Activated CD4-positive, alpha-beta memory T cell treated with anti-CD3 and anti-CD28 coated beads, Interleukin-2, amount 10 ng/mL, durations not matched to agents 7 days and 5 days (primary cell): ENCODE measurements around the gene PCNT. TPM values are rescaled to one million over a fixed set of nuclear protein-coding genes. Genes with fewer than 3 reads are reported as not detected.
A peak's percentile ranks its signal among the peaks of the same experiment; 100 is the strongest.

Experiments used
- CTCF ChIA-PET: fragments of 350-600 bp; sonication (Branson Sonifier 250); formaldehyde crosslinking; loops from one replicate; lab custom pipeline; 2021; ENCODE audit warnings: antibody characterized with exemption, inconsistent platforms; lab: Charles Lee
- POLR2A ChIA-PET: fragments of 350-600 bp; sonication (Branson Sonifier 250); formaldehyde crosslinking; loops from one replicate; lab custom pipeline; 2021; ENCODE audit warnings: antibody characterized with exemption; lab: Charles Lee
- DNase-seq: peaks from one replicate; pipeline ENCODE4 v3.0.0-alpha.2; 2020
- H3K27ac Mint-ChIP-seq: one replicate; pipeline ENCODE4 v1.8.0; 2021; ENCODE audit warnings: mild to moderate bottlenecking, mixed read lengths
- H3K27me3 Mint-ChIP-seq: one replicate; pipeline ENCODE4 v1.8.0; 2021; ENCODE audit warnings: mixed read lengths
- H3K36me3 Mint-ChIP-seq: one replicate; pipeline ENCODE4 v1.8.0; 2021; ENCODE audit warnings: low read depth, mixed read lengths
- H3K4me1 Mint-ChIP-seq: one replicate; pipeline ENCODE4 v1.8.0; 2021; ENCODE audit warnings: mixed read lengths
- H3K4me3 Mint-ChIP-seq: one replicate; pipeline ENCODE4 v1.8.0; 2021; ENCODE audit warnings: mild to moderate bottlenecking, mixed read lengths
- H3K9me3 Mint-ChIP-seq: one replicate; pipeline ENCODE4 v1.8.0; 2021; ENCODE audit warnings: mixed read lengths
- total RNA-seq, 2 experiments: library from RNA; stranded (reverse); gene quantifications; one replicate each; pipeline ENCODE4 v1.2.3, GENCODE V29; 2021

Gene PCNT
- total RNA-seq, 2 experiments from 2014 or later, result 63.7 to 63.9 TPM

- H3K36me3 Mint-ChIP-seq, result peaks cover 42% of the 10 kb centered on the region
- H3K27me3 Mint-ChIP-seq, result no peaks in the 10 kb centered on the region
- no peak overlapping the region for H3K27ac Mint-ChIP-seq
- no peak for DNase-seq
- CTCF ChIA-PET, result no interaction called here
- no peak overlapping the region for H3K4me3 Mint-ChIP-seq
- POLR2A ChIA-PET, result interaction anchor here (1.7 kb wide), 1 partner anchor 12 kb away, joined by 5 read pairs; the partner anchor contains the start of gene C21orf58
- peaks cover 5% of the 10 kb centered on the region for H3K4me1 Mint-ChIP-seq
- no peaks in the 10 kb centered on the region for H3K9me3 Mint-ChIP-seq
These were observed 12.4 kb upstream of the PCNT start for GRCh38 chr21:46311568-46311967.

DNA sequence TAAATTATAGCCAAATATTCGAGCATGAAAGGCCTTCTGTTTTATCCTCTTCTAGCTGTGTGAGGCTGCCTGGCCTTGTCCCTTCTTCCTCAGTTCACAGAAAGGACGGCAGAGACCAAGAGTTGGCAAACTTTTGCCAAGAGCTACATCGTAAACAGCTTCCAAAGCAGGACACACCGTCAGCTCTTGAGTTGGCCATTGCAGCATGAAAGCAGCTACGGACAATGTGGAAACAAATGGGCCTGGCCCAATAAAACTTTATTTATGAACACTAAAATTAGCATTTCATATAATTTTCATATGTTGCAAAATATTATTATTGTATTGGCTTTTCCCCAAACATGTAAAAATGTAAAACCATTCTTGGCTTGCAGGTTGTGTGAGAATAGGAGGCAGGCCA, 11.0 kb upstream of the PCNT start:
- no peak overlapping the region for H3K4me3 Mint-ChIP-seq
- no peak overlapping the region for H3K27ac Mint-ChIP-seq
- peaks cover 2% of the 10 kb centered on the region for H3K4me1 Mint-ChIP-seq
- H3K9me3 Mint-ChIP-seq, result no peaks in the 10 kb centered on the region
- DNase-seq, result no peak
- ChIA-PET POLR2A (interaction anchor here (2.4 to 2.8 kb wide), 2 partner anchors 10 to 28 kb away, joined by 6 to 14 read pairs; partner anchors contain the start of genes MCM3AP and YBEY), CTCF (no interaction called here)
- H3K27me3 Mint-ChIP-seq, result no peaks in the 10 kb centered on the region
- peaks cover 36% of the 10 kb centered on the region for H3K36me3 Mint-ChIP-seq

DNA sequence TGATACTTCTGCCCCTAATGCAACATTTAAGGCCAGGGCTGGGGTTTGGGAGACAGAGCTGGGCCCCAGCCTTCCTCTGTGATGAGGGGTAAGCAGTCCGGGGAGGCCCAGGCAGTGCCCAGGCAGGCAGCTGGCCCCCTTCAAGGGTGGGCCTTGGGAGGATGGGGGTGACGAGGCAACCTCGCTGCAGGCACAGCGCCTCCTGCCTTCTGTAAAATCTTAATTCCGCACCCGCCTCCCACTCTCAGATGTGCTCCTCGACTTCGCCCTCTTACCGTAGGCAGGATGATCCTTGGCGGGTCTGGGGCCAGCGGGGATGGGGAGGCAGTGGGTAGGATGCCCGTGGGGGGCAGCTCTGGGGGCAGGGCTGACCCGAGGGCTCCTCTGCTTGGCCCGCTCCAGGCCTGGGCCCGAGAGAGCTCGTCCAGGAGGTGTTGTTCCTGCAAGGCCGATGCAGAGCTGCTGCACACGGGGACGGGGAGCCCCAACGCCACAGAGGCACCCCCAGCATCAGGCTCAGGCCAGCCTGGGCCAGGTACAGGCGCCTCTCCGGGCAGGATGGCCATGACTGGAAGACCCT, 9.4 kb upstream of the PCNT start:
- Mint-ChIP-seq H3K27ac (no peak overlapping the region), H3K36me3 (peaks cover 28% of the 10 kb centered on the region), H3K9me3 (no peaks in the 10 kb centered on the region), H3K4me1 (peaks cover 8% of the 10 kb centered on the region), H3K27me3 (no peaks in the 10 kb centered on the region), H3K4me3 (no peak overlapping the region)
- no peak for DNase-seq
- CTCF ChIA-PET, result no interaction called here
- POLR2A ChIA-PET, result interaction anchor here (1.5 to 2.8 kb wide), 3 partner anchors 8 to 29 kb away, joined by 3 to 14 read pairs (median 6); partner anchors contain the start of genes MCM3AP and YBEY

GRCh38 chr21:46316708-46317324, 7.1 kb upstream of the PCNT start:
- Mint-ChIP-seq H3K27ac (no peak overlapping the region), H3K4me3 (no peak overlapping the region), H3K27me3 (no peaks in the 10 kb centered on the region), H3K4me1 (peaks cover 25% of the 10 kb centered on the region), H3K9me3 (no peaks in the 10 kb centered on the region), H3K36me3 (peaks cover 35% of the 10 kb centered on the region)
- ChIA-PET POLR2A (no interaction called here), CTCF (no interaction called here)
- no peak for DNase-seq

- DNase-seq, result no peak
- no peaks in the 10 kb centered on the region for H3K27me3 Mint-ChIP-seq
- CTCF ChIA-PET, result no interaction called here
- no peaks in the 10 kb centered on the region for H3K9me3 Mint-ChIP-seq
- peaks cover 29% of the 10 kb centered on the region for H3K4me1 Mint-ChIP-seq
- POLR2A ChIA-PET, result no interaction called here
- no peak overlapping the region for H3K27ac Mint-ChIP-seq
- H3K36me3 Mint-ChIP-seq, result peaks cover 40% of the 10 kb centered on the region
- no peak overlapping the region for H3K4me3 Mint-ChIP-seq
These were observed 6.1 kb upstream of the PCNT start for GRCh38 chr21:46317710-46318463.

DNA sequence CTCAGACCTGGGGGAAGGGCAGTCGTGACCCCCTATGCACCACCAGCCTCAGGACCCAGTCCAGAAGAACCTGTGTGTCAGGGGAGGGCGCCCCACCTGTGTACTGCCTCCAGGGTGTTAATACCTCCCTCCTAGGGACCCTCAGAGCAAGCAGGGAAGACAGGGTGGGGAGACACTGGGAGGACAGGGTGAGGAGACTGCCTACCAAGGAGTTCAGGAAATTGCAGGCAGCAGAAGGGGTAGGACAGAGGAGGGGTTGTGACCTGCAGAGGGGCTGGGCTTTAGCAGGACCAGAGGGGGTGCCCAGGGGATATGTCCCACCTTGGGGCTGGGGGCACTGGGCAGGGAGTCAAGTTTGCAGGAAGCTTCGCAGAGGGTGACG, 5.5 kb upstream of the PCNT start:
- Mint-ChIP-seq H3K9me3 (no peaks in the 10 kb centered on the region), H3K4me1 (peaks cover 29% of the 10 kb centered on the region), H3K27ac (no peak overlapping the region), H3K27me3 (no peaks in the 10 kb centered on the region), H3K4me3 (no peak overlapping the region), H3K36me3 (peaks cover 40% of the 10 kb centered on the region)
- DNase-seq, result no peak
- POLR2A ChIA-PET, result no interaction called here
- CTCF ChIA-PET, result no interaction called here

GRCh38 chr21:46319186-46319585, 4.8 kb upstream of the PCNT start:
- peaks cover 29% of the 10 kb centered on the region for H3K4me1 Mint-ChIP-seq
- no peak overlapping the region for H3K4me3 Mint-ChIP-seq
- no peak overlapping the region for H3K27ac Mint-ChIP-seq
- no peaks in the 10 kb centered on the region for H3K27me3 Mint-ChIP-seq
- DNase-seq, result no peak
- ChIA-PET CTCF (no interaction called here), POLR2A (interaction anchor here (0.7 kb wide), 1 partner anchor 11 kb away, joined by 3 read pairs; no protein-coding TSS in a partner anchor)
- H3K9me3 Mint-ChIP-seq, result no peaks in the 10 kb centered on the region
- H3K36me3 Mint-ChIP-seq, result peaks cover 39% of the 10 kb centered on the region

DNA sequence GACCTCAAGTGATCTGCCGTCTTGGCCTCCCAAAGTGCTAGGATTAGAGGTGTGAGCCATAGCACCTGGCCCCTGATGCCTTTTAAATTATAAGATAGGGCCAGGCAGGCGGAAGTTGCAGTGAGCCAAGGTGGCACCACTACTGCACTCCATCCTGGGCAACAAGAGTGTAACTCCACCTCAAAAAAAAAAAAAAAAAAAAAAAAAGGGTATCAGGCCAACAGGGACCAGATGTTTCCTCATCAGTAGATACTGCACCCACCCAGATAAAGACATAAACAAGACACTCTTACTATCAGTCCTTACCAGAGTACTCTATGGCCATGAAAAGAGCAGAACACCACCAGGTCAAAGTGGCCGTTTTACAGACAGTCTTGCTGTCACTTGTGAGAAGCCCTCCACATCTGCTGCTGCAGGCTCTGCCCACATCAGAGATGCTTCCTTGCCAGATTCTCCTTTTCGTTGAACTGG, 3.6 kb upstream of the PCNT start:
- Mint-ChIP-seq H3K27me3 (no peaks in the 10 kb centered on the region), H3K36me3 (peaks cover 41% of the 10 kb centered on the region), H3K4me3 (peak overlapping the region; percentile 27), H3K27ac (peak overlapping the region; percentile 18), H3K9me3 (no peaks in the 10 kb centered on the region), H3K4me1 (peaks cover 31% of the 10 kb centered on the region)
- CTCF ChIA-PET, result no interaction called here
- no peak for DNase-seq
- POLR2A ChIA-PET, result no interaction called here

GRCh38 chr21:46322351-46323226, 1.4 kb upstream of the PCNT start:
- H3K4me1 Mint-ChIP-seq, result peaks cover 47% of the 10 kb centered on the region
- H3K36me3 Mint-ChIP-seq, result peaks cover 53% of the 10 kb centered on the region
- peak overlapping the region; percentile 93 for H3K27ac Mint-ChIP-seq
- H3K4me3 Mint-ChIP-seq, result peak overlapping the region; percentile 84
- CTCF ChIA-PET, result interaction anchor here (0.9 to 1.5 kb wide), 3 partner anchors 170 to 179 kb away, joined by 3 to 5 read pairs (median 3); no protein-coding TSS in a partner anchor
- H3K9me3 Mint-ChIP-seq, result no peaks in the 10 kb centered on the region
- H3K27me3 Mint-ChIP-seq, result no peaks in the 10 kb centered on the region
- DNase-seq, result peak; percentile 34
- POLR2A ChIA-PET, result interaction anchor here (0.7 to 3.3 kb wide), 22 partner anchors 9 to 1448 kb away, joined by 3 to 37 read pairs (median 6); partner anchors contain the start of genes DIP2A, LSS, MCM3AP and PRMT2

DNA sequence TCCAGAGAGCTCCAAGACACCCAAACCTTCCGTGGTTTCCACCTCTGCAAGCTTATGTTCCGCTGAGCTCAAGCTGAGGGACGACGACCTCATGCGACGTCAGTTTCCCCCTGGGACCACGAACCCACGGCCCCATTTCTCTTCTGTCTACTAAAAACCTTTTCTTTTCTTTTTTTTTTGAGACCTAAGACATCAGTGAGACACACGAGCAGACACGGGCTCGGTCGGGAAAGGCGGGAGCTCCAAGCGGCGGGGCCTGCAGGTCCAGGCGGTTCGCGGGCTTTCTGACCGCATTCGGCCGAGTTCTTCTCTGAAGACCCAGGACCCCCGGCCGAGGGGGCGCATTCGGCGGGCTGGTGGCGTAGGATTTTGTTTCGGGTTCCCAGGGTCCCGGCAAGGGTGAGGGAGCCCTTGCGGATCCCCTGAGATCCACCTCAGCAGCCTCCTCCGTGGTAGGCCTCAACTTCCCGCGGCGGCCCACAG, 688 bp upstream of the PCNT start:
- ChIA-PET POLR2A (interaction anchor here (0.7 to 3.3 kb wide), 22 partner anchors 9 to 1449 kb away, joined by 3 to 37 read pairs (median 6); partner anchors contain the start of genes DIP2A, LSS, MCM3AP and PRMT2), CTCF (interaction anchor here (0.9 to 1.0 kb wide), 2 partner anchors 170 to 180 kb away, joined by 3 read pairs; no protein-coding TSS in a partner anchor)
- Mint-ChIP-seq H3K4me3 (peak overlapping the region; percentile 84), H3K27ac (peak overlapping the region; percentile 93), H3K27me3 (no peaks in the 10 kb centered on the region), H3K4me1 (peaks cover 47% of the 10 kb centered on the region), H3K36me3 (peaks cover 58% of the 10 kb centered on the region), H3K9me3 (no peaks in the 10 kb centered on the region)
- no peak for DNase-seq

GRCh38 chr21:46324390-46325072, 575 bp downstream of the PCNT start:
- peaks cover 38% of the 10 kb centered on the region for H3K4me1 Mint-ChIP-seq
- H3K36me3 Mint-ChIP-seq, result peaks cover 61% of the 10 kb centered on the region
- H3K27me3 Mint-ChIP-seq, result no peaks in the 10 kb centered on the region
- CTCF ChIA-PET, result interaction anchor here (1.6 kb wide), 1 partner anchor 39 kb away, joined by 7 read pairs; the partner anchor contains the start of genes MCM3AP and YBEY
- H3K27ac Mint-ChIP-seq, result peak overlapping the region; percentile 93
- peak; percentile 87 for DNase-seq
- POLR2A ChIA-PET, result interaction anchor here (1.2 to 3.3 kb wide), 9 partner anchors 29 to 181 kb away, joined by 4 to 26 read pairs (median 8); partner anchors contain the start of genes DIP2A, MCM3AP and YBEY
- H3K4me3 Mint-ChIP-seq, result peak overlapping the region; percentile 84
- no peaks in the 10 kb centered on the region for H3K9me3 Mint-ChIP-seq
